Activated CD4-positive, CD25-positive, alpha-beta regulatory T cell treated with anti-CD3 and anti-CD28 coated beads, Interleukin-2, amount 50 U/mL, for 16 hours (primary cell): ENCODE data around the gene SPATA2.

Experiments used
- DNase-seq: peaks from one replicate; pipeline ENCODE4 v3.0.0-alpha.2; 2020; ENCODE audit warnings: low read depth, low spot score

Gene SPATA2

GRCh38 chr20:49859011-49859410, 56.3 kb downstream of the SPATA2 start:
- no peak for DNase-seq

DNA sequence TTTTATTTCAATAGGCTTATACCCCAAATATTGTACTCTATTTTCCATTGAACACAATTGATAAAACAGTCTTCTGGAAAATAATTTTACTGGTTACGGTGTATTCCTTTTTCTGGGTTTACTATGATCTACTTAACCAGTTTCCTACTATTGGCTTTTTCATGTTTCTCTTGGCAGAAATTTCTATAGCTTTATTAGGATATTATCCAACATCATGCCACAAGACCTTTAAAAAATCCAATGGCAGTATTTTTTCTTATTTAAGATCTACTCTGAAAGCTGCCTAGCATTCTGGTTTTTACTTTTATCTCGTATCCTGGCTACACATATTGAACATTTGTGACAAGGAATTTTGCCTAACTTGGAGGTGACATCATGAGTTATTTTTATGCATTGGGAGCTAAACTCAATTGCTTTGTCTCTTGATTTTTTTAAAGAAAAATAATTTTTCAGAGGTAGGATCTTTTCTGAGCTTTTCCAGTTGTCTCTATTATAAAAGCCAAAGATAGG, 57.2 kb downstream of the SPATA2 start:
- no peak for DNase-seq

- no peak for DNase-seq
These were observed 58.4 kb downstream of the SPATA2 start for GRCh38 chr20:49856904-49857303.

DNA sequence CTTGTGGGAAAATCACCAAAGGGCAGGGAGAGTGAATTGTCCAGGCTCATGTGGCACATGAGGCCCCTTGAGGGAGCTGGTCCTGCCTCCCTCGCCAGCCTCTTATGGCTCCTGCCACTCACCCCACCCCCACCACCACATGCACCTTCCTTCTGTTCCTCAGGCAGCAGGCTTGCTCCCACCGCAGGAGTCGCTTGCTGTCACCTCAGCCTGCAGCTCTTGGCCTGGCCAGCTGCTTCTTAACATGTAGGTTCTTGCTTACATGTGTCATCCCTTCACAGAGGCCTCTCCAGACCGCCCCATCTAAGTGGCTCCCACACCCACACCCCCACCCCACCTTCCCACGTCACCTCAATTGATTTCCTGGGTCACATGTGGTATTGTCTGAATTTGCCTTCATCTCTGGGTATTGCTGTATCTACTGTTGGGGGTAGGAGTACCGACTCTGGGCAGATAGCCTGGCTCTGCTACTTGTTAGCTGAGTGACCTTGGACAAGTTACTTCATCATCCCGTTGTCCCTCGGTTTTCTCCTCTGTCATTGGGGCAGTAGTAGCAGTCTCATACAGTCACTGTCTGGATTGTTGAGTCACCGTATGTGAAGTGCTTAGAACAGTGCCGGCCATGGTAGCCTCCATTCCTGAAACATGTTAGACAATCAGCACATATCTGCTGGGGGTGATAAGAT, 61.0 kb downstream of the SPATA2 start:
- no peak for DNase-seq

DNA sequence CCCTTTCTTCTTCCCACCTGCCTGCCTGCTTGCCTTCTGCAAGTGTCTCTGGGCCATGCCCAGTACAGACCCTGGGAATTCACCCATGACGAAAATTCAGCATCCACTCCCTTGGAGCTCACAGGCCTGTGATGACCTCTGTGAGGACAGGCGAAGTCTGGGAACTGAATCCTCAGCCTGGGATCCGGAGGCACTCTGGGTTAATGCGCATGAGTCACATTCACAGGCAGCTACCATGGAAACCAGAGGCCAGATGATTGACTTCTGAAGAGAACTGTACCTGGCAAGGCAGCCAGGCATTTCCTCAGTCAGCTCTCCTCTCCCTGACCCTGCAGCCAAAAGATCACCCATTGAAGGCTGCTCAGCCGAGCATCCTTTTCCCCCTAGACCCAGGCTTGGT, 61.7 kb downstream of the SPATA2 start:
- DNase-seq: no peak
